Measurements from ENCODE around the gene SKI.

- TF ChIP-seq CTCF (IDR thresholded peaks at IDR 0.05) (no peak), POLR2A (IDR thresholded peaks at IDR 0.05) (peak; percentile 26)
Observed at GRCh38 chr1:2250721-2251281, 22.7 kb downstream of the SKI start.

All from prostate gland (tissue), 2 donors.